Lower leg skin (tissue), 4 donors: ENCODE results near the gene CHAC2. TPM values are rescaled to one million over a fixed set of nuclear protein-coding genes. Genes with fewer than 3 reads are reported as not detected.

Experiments
- DNase-seq, 2 donors: peaks; one replicate each; pipeline ENCODE4 v3.0.0-alpha.2; 2019; ENCODE audit warnings: low spot score in 2 of 2
- H3K4me3 ChIP-seq: fragments of 200-600 bp; sonication (generic); 2 replicates; pipeline ENCODE4 v1.5.1; 2017; ENCODE audit warnings: mild to moderate bottlenecking, low read depth; ENCODE audit not compliant: poor library complexity, severe bottlenecking
- POLR2A ChIP-seq, 2 donors: fragments of 450-650 bp; IDR thresholded peaks; one replicate each; pipeline ENCODE4 v1.6.1; 2016 to 2017; ENCODE audit warnings: antibody characterized with exemption in 2 of 2, mild to moderate bottlenecking in 1 of 2, moderate library complexity in 1 of 2
- WGBS, 2 donors: methylation state at CpG; one replicate each; pipeline ENCODE4 v1.1.5; 2018; 5-methylcytosine and 5-hydroxymethylcytosine counted together
- intact Hi-C: fragments of 100-400 bp; cut with DNase I; formaldehyde crosslinking; loops from one replicate; pipeline ENCODE4 v1.15.0; 2023; ENCODE audit warnings: low total_unique reads
- total RNA-seq, 4 donors: library from RNA; depleted of rRNA; stranded (reverse); fragments of >200 nt; gene quantifications; one replicate each; pipeline ENCODE4 v1.1.0, GENCODE V29; 2016
- TF ChIP-seq, protein P1 (sequence below), 3 donors: fragments of 450-650 bp; IDR thresholded peaks; one replicate each; pipeline ENCODE4 v1.5.1; 2016; ENCODE audit warnings: antibody characterized with exemption in 3 of 3, mild to moderate bottlenecking in 3 of 3, moderate library complexity in 2 of 3

Gene CHAC2
- total RNA-seq, 4 donors from 2014 or later = 0.76 to 1.9 (median 1.4) TPM

DNA sequence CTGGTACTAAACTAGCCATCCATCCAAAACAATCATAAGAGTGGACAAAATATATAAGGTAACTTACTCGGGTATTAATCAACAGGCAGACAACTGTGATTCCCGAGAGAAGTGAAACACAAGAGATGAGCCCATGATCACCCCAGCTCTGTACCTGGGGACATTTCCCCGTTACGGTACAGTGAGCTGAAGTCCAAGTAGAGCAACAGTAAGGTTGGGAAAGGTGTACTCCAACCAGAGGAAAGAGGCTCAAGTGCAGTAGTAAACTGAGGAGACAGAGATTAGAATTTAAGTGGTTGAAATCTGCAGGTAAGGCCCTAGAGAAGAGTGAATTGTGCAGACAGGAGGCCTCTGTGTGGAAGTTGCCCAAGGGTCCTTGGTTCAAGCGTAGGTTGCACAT is 30.5 kb upstream of the CHAC2 start:
- TF ChIP-seq POLR2A (IDR thresholded peaks at IDR 0.05) = no peak
- TF ChIP-seq, protein P1, sequence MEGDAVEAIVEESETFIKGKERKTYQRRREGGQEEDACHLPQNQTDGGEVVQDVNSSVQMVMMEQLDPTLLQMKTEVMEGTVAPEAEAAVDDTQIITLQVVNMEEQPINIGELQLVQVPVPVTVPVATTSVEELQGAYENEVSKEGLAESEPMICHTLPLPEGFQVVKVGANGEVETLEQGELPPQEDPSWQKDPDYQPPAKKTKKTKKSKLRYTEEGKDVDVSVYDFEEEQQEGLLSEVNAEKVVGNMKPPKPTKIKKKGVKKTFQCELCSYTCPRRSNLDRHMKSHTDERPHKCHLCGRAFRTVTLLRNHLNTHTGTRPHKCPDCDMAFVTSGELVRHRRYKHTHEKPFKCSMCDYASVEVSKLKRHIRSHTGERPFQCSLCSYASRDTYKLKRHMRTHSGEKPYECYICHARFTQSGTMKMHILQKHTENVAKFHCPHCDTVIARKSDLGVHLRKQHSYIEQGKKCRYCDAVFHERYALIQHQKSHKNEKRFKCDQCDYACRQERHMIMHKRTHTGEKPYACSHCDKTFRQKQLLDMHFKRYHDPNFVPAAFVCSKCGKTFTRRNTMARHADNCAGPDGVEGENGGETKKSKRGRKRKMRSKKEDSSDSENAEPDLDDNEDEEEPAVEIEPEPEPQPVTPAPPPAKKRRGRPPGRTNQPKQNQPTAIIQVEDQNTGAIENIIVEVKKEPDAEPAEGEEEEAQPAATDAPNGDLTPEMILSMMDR (IDR thresholded peaks at IDR 0.05) = no peak
- no peak overlapping the region for H3K4me3 ChIP-seq
- no peak for DNase-seq
- 97 to 98% methylated on average over 5 of the region's 5 CpGs for WGBS, 2 donors
- intact Hi-C loops = no loop called here

DNA sequence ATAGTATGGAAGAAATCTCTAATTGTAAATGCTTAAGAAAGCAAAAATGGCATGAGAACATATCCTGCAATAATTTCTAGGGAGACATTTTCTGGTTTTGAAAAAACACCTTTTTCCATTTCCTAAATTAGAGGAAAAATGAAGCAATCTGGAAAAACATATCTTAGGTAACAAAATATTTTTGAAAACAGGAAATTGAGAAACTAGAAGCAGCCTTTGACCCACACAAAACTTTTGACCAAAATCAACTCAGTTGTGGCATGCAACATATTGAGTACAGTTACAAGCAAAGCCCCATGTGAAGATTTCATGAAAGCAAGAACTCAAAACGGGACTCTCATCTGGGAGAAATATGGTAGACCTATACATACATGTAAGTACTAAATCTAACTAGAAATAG is 28.6 kb upstream of the CHAC2 start:
- WGBS, 2 donors = 80 to 83% methylated on average over 1 of the region's 1 CpG
- no peak for DNase-seq
- intact Hi-C loops = no loop called here
- no peak for TF ChIP-seq POLR2A (IDR thresholded peaks at IDR 0.05)
- TF ChIP-seq, protein P1 (IDR thresholded peaks at IDR 0.05) = no peak
- no peak overlapping the region for H3K4me3 ChIP-seq

DNA sequence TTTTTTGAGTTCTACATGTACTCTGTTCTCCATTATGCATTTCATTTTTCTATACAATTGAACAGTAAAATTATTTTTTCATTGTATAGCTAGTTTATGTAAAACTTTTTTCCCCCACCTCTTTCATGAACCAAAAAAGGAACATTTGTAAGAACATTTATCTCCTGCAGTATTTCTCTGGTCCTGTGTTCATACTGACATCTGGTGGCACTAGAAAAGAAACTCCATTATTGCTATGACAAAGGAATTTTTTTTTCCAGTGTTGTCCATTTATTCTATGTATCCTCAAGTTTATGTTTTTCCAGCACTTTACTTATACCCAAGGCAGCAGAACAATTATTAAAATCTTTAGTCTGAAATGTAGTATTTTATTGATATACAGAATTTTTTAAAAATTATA is 27.4 kb upstream of the CHAC2 start:
- TF ChIP-seq, protein P1 (IDR thresholded peaks at IDR 0.05) = no peak
- TF ChIP-seq POLR2A (IDR thresholded peaks at IDR 0.05) = no peak
- no peak for DNase-seq
- intact Hi-C loops = no loop called here
- no peak overlapping the region for H3K4me3 ChIP-seq

DNA sequence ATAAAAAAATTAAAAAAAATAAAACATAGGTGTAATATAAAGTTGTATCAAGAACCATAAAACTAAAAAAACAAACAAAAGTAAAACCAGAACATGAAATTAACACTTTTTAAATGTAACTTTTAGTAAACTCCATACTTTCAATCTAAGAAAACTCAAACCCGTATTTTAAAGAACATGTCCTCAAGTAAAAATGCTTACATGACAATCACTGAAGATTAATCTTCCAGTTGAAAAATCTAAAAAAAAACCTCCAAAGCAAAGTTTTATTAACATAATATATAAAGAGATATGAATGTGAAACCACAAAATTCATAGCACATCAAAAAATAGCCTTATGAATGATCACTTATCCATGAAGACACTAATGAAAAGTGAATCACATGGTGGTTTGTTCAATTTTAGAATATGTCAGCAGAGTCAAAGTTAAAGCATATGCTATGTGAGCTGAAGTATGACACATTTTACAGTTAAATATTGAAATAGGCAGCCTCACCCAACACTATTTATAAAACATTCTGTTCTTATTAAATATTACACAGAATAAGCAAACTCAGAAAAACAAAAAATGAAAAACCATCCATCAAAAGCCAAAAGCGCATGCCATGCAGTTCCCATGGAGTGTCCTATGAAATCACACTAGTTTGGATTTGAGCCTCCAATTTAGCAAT is 23.1 kb upstream of the CHAC2 start:
- H3K4me3 ChIP-seq = no peak overlapping the region
- 60 to 64% methylated on average over 2 of the region's 2 CpGs for WGBS, 2 donors
- intact Hi-C loops = loop anchor here (5.0 kb wide), 1 partner anchor 663 kb away; no protein-coding TSS in a partner anchor
- no peak for TF ChIP-seq POLR2A (IDR thresholded peaks at IDR 0.05)
- TF ChIP-seq, protein P1 (IDR thresholded peaks at IDR 0.05) = no peak
- DNase-seq = peak in 1 of 2 donors; percentile 39

DNA sequence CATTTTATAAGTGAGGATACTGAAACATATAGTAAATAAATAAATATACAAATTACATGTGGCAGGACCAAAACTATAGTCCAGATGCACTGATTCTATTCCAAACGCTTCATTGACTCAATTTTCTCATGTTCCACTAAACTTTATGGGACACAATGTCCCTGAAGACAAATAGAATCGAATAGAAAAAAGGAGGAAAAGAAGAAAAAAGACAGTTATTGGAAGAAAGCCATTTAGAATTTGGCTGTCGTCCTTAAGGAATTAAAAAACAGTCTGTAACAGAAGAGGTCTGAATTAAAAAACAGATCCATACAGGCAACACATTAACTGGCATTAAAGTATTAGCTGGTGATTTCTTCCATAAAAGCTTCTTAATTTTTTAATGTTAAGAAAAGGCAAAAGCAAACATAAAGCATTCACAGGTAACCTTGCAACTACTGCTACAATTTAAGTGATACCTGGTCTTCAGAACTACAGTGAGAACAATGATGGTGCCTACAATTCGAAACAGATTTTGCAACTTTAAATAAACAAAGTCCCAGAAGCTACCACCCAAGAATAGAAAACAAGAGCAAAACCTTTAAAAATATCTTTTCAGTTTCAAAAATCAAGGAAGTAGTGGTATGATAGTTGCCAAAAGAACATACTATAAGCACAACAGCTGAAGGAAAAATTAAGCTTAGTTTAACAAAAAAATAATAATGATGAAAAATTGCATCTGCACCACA is 17.4 kb upstream of the CHAC2 start:
- TF ChIP-seq, protein P1 (IDR thresholded peaks at IDR 0.05) = no peak
- TF ChIP-seq POLR2A (IDR thresholded peaks at IDR 0.05) = no peak
- WGBS, 2 donors = 59 to 60% methylated on average over 4 of the region's 4 CpGs
- DNase-seq = no peak
- intact Hi-C loops = no loop called here
- no peak overlapping the region for H3K4me3 ChIP-seq
